HG03066 (cell line): ENCODE results near the gene LAYN.
A peak's percentile ranks its signal among the peaks of the same experiment; 100 is the strongest.

Source experiments
- ATAC-seq: cut with Tn5 transposase; IDR thresholded peaks from one replicate; pipeline ENCODE4 v1.9.1; 2021; ENCODE audit warnings: low read depth; ENCODE audit not compliant: unreplicated experiment

Gene LAYN

GRCh38 chr11:111561306-111561705, 20.8 kb downstream of the LAYN start:
- no peak for ATAC-seq

GRCh38 chr11:111561791-111562325, 21.3 kb downstream of the LAYN start:
- ATAC-seq = no peak

- no peak for ATAC-seq
These were observed 22.3 kb downstream of the LAYN start for GRCh38 chr11:111562692-111563389.

GRCh38 chr11:111565114-111565720, 24.7 kb downstream of the LAYN start:
- no peak for ATAC-seq

GRCh38 chr11:111566324-111566723, 25.8 kb downstream of the LAYN start:
- no peak for ATAC-seq

- no peak for ATAC-seq
These were observed 29.0 kb downstream of the LAYN start for GRCh38 chr11:111569476-111569875.

- ATAC-seq = no peak
These were observed 30.3 kb downstream of the LAYN start for GRCh38 chr11:111570796-111571195.

GRCh38 chr11:111571829-111572501, 31.4 kb downstream of the LAYN start:
- ATAC-seq = no peak

- ATAC-seq = no peak
These were observed 32.1 kb downstream of the LAYN start for GRCh38 chr11:111572581-111572980.

GRCh38 chr11:111573821-111574249, 33.3 kb downstream of the LAYN start:
- no peak for ATAC-seq

- no peak for ATAC-seq
These were observed 34.1 kb downstream of the LAYN start for GRCh38 chr11:111574373-111575225.

- ATAC-seq = no peak
These were observed 35.2 kb downstream of the LAYN start for GRCh38 chr11:111575740-111576139.

- ATAC-seq = no peak
These were observed 37.3 kb downstream of the LAYN start for GRCh38 chr11:111577821-111578220.

GRCh38 chr11:111581341-111581740, 40.8 kb downstream of the LAYN start:
- no peak for ATAC-seq

GRCh38 chr11:111582163-111582562, 41.6 kb downstream of the LAYN start:
- no peak for ATAC-seq

GRCh38 chr11:111582881-111583280, 42.4 kb downstream of the LAYN start:
- ATAC-seq = no peak

GRCh38 chr11:111585371-111585770, 44.9 kb downstream of the LAYN start:
- no peak for ATAC-seq

GRCh38 chr11:111586388-111586831, 45.9 kb downstream of the LAYN start:
- peak; percentile 52 for ATAC-seq

- ATAC-seq = no peak
These were observed 48.6 kb downstream of the LAYN start for GRCh38 chr11:111589114-111589513.

GRCh38 chr11:111589886-111590499, 49.5 kb downstream of the LAYN start:
- no peak for ATAC-seq
